Measurements from ENCODE around the gene RANBP17. TPM values are rescaled to one million over a fixed set of nuclear protein-coding genes. Genes with fewer than 3 reads are reported as not detected.
"Not testable (repeated sequence)": the region's sequence is repeated elsewhere in the genome, so short reads cannot be mapped to it uniquely, and the experiment has no call there.

Gene RANBP17
- total RNA-seq, 2 donors from 2014 or later = not detected

- DNase-seq = no peak
- H3K9me3 ChIP-seq (ENCODE audit: control insufficient read depth, low read length, poor library complexity, severe bottlenecking) = no peaks in the 10 kb centered on the region
- peaks cover 4% of the 10 kb centered on the region for H3K4me1 Mint-ChIP-seq
- ATAC-seq = no peak
- H3K27ac Mint-ChIP-seq = no peak overlapping the region
- H3K4me3 Mint-ChIP-seq = no peak overlapping the region
- peaks cover 10% of the 10 kb centered on the region for H3K27me3 Mint-ChIP-seq
- H3K36me3 Mint-ChIP-seq (ENCODE audit: low read depth) = no peaks in the 10 kb centered on the region
Observed at GRCh38 chr5:171162596-171162995, 300.8 kb downstream of the RANBP17 start.

- Mint-ChIP-seq H3K4me1 (no peaks in the 10 kb centered on the region), H3K36me3 (ENCODE audit: low read depth) (no peaks in the 10 kb centered on the region), H3K27ac (no peak overlapping the region), H3K27me3 (peaks cover 27% of the 10 kb centered on the region), H3K4me3 (no peak overlapping the region)
- DNase-seq = no peak
- no peaks in the 10 kb centered on the region for H3K9me3 ChIP-seq (ENCODE audit: control insufficient read depth, low read length, poor library complexity, severe bottlenecking)
- ATAC-seq = no peak
Observed at GRCh38 chr5:171166766-171167165, 304.9 kb downstream of the RANBP17 start.

- Mint-ChIP-seq H3K36me3 (ENCODE audit: low read depth) (no peaks in the 10 kb centered on the region), H3K4me1 (no peaks in the 10 kb centered on the region), H3K27ac (no peak overlapping the region), H3K27me3 (peaks cover 27% of the 10 kb centered on the region), H3K4me3 (no peak overlapping the region)
- H3K9me3 ChIP-seq (ENCODE audit: control insufficient read depth, low read length, poor library complexity, severe bottlenecking) = no peaks in the 10 kb centered on the region
- ATAC-seq (no peak), DNase-seq (no peak)
Observed at GRCh38 chr5:171168171-171168570, 306.4 kb downstream of the RANBP17 start.

DNA sequence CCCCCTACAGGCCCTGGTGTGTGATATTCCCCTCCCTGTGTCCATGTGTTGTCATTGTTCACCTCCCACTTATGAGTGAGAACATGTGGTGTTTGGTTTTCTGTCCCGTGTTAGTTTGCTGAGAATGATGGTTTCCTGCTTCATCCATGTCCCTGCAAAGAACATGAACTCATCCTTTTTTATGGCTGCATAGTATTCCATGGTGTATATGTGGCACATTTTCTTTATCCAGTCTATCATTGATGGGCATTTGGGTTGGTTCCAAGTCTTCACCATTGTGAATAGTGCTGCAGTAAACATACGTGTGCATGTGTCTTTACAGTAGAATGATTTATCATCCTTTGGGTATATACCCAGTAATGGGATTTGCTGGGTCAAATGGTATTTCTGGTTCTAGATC lies 313.1 kb downstream of the RANBP17 start:
- not testable (repeated sequence) for H3K4me1 Mint-ChIP-seq; H3K36me3 Mint-ChIP-seq (ENCODE audit: low read depth); DNase-seq; ATAC-seq; H3K4me3 Mint-ChIP-seq; H3K27me3 Mint-ChIP-seq; H3K9me3 ChIP-seq (ENCODE audit: control insufficient read depth, low read length, poor library complexity, severe bottlenecking); H3K27ac Mint-ChIP-seq

GRCh38 chr5:171175746-171176145 lies 313.9 kb downstream of the RANBP17 start:
- H3K4me3 Mint-ChIP-seq = no peak overlapping the region
- H3K27ac Mint-ChIP-seq = no peak overlapping the region
- DNase-seq (no peak), ATAC-seq (no peak)
- H3K4me1 Mint-ChIP-seq = no peaks in the 10 kb centered on the region
- H3K36me3 Mint-ChIP-seq (ENCODE audit: low read depth) = no peaks in the 10 kb centered on the region
- peaks cover 6% of the 10 kb centered on the region for H3K27me3 Mint-ChIP-seq
- no peaks in the 10 kb centered on the region for H3K9me3 ChIP-seq (ENCODE audit: control insufficient read depth, low read length, poor library complexity, severe bottlenecking)

GRCh38 chr5:171178190-171178589 lies 316.4 kb downstream of the RANBP17 start:
- H3K27me3 Mint-ChIP-seq = peaks cover 12% of the 10 kb centered on the region
- not testable (repeated sequence) for H3K4me1 Mint-ChIP-seq; H3K4me3 Mint-ChIP-seq; ATAC-seq; H3K9me3 ChIP-seq (ENCODE audit: control insufficient read depth, low read length, poor library complexity, severe bottlenecking); H3K36me3 Mint-ChIP-seq (ENCODE audit: low read depth); H3K27ac Mint-ChIP-seq; DNase-seq

GRCh38 chr5:171188016-171188415 lies 326.2 kb downstream of the RANBP17 start:
- ATAC-seq (no peak), DNase-seq (no peak)
- Mint-ChIP-seq H3K27ac (no peak overlapping the region), H3K36me3 (ENCODE audit: low read depth) (peaks cover 2% of the 10 kb centered on the region), H3K27me3 (peaks cover 35% of the 10 kb centered on the region), H3K4me3 (no peak overlapping the region), H3K4me1 (peaks cover 2% of the 10 kb centered on the region)
- no peaks in the 10 kb centered on the region for H3K9me3 ChIP-seq (ENCODE audit: control insufficient read depth, low read length, poor library complexity, severe bottlenecking)

DNA sequence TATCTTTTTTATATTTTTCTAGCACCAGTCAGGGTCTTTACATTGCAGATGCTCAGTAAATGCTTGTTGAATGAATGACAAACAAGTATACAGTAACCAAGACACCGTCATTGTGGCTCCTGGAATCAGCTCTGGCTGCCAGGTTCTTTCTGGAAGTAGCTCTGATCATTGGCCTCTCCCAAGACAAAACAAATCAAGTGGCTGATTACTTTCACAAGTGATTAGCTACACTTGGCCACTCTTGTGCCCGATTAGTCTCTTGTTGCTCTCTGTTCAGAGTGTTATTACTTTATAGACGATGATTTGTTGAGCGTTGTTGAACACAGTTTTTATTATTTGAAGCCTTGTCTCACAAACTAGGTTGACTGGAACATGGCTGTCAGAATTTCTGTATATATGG lies 327.6 kb downstream of the RANBP17 start:
- DNase-seq = no peak
- Mint-ChIP-seq H3K4me1 (peaks cover 2% of the 10 kb centered on the region), H3K27me3 (peaks cover 26% of the 10 kb centered on the region), H3K27ac (no peak overlapping the region), H3K36me3 (ENCODE audit: low read depth) (peaks cover 2% of the 10 kb centered on the region), H3K4me3 (no peak overlapping the region)
- no peaks in the 10 kb centered on the region for H3K9me3 ChIP-seq (ENCODE audit: control insufficient read depth, low read length, poor library complexity, severe bottlenecking)
- ATAC-seq = no peak

- no peak for ATAC-seq
Observed at GRCh38 chr5:171192111-171192510, 330.3 kb downstream of the RANBP17 start.

DNA sequence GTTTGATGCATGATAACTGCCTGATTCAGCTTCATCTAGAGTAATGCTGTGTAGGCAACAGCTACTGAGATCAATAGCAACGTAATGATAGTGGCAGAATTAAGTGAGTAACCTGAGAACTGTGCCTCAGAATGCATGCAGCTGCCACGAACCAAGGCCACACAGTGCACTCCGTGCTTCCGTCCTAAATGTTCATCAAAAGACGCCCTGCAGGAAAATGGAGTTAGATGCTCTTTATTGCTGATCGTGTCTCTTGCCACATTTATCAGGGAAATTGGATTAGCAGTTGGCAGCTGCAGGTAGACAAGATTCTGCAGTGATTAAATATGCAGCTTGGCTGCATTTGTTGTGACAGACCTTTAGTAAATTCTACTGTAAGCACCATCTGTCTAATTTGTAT lies 339.5 kb downstream of the RANBP17 start:
- H3K27me3 Mint-ChIP-seq = peaks cover 40% of the 10 kb centered on the region
- DNase-seq (no peak), ATAC-seq (no peak)
- no peaks in the 10 kb centered on the region for H3K36me3 Mint-ChIP-seq (ENCODE audit: low read depth)
- H3K27ac Mint-ChIP-seq = no peak overlapping the region
- no peaks in the 10 kb centered on the region for H3K9me3 ChIP-seq (ENCODE audit: control insufficient read depth, low read length, poor library complexity, severe bottlenecking)
- no peaks in the 10 kb centered on the region for H3K4me1 Mint-ChIP-seq
- H3K4me3 Mint-ChIP-seq = no peak overlapping the region

More at GRCh38 chr5:171192111-171192510, 330.3 kb downstream of the RANBP17 start:
- Mint-ChIP-seq H3K27me3 (peaks cover 39% of the 10 kb centered on the region), H3K4me3 (no peak overlapping the region), H3K27ac (no peak overlapping the region), H3K4me1 (peaks cover 2% of the 10 kb centered on the region), H3K36me3 (ENCODE audit: low read depth) (peaks cover 2% of the 10 kb centered on the region)
- no peak for DNase-seq
- H3K9me3 ChIP-seq (ENCODE audit: control insufficient read depth, low read length, poor library complexity, severe bottlenecking) = no peaks in the 10 kb centered on the region

- H3K9me3 ChIP-seq (ENCODE audit: control insufficient read depth, low read length, poor library complexity, severe bottlenecking) = no peaks in the 10 kb centered on the region
- H3K27me3 Mint-ChIP-seq = peaks cover 31% of the 10 kb centered on the region
- no peaks in the 10 kb centered on the region for H3K36me3 Mint-ChIP-seq (ENCODE audit: low read depth)
- ATAC-seq (no peak), DNase-seq (no peak)
- no peak overlapping the region for H3K4me3 Mint-ChIP-seq
- no peaks in the 10 kb centered on the region for H3K4me1 Mint-ChIP-seq
- no peak overlapping the region for H3K27ac Mint-ChIP-seq
Observed at GRCh38 chr5:171205375-171205774, 343.6 kb downstream of the RANBP17 start.

- Mint-ChIP-seq H3K36me3 (ENCODE audit: low read depth) (no peaks in the 10 kb centered on the region), H3K27ac (no peak overlapping the region), H3K4me3 (no peak overlapping the region), H3K4me1 (no peaks in the 10 kb centered on the region), H3K27me3 (peaks cover 33% of the 10 kb centered on the region)
- no peak for ATAC-seq
- no peaks in the 10 kb centered on the region for H3K9me3 ChIP-seq (ENCODE audit: control insufficient read depth, low read length, poor library complexity, severe bottlenecking)
- no peak for DNase-seq
Observed at GRCh38 chr5:171207256-171207847, 345.5 kb downstream of the RANBP17 start.

DNA sequence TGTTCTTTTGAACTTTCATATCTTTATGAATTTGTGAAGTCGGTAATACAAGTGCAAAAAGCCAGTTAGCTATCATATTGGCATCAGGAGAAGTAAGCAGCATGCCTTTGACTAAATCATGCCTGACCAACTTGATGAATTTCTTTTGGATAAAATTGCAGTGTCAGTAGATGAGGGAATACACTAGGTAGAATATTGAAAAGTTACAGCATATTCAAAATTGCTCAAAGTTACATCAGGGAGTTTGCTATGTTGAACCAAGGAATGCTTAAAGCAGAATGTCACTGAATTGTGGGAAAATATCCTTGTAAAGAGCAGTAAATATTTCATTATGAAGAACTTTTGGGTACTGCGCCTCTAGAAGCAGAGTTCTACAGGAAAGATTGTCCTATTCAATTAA lies 360.1 kb downstream of the RANBP17 start:
- no peaks in the 10 kb centered on the region for H3K9me3 ChIP-seq (ENCODE audit: control insufficient read depth, low read length, poor library complexity, severe bottlenecking)
- no peak overlapping the region for H3K4me3 Mint-ChIP-seq
- no peaks in the 10 kb centered on the region for H3K36me3 Mint-ChIP-seq (ENCODE audit: low read depth)
- H3K27ac Mint-ChIP-seq = no peak overlapping the region
- DNase-seq (no peak), ATAC-seq (no peak)
- H3K4me1 Mint-ChIP-seq = peaks cover 10% of the 10 kb centered on the region
- peaks cover 39% of the 10 kb centered on the region for H3K27me3 Mint-ChIP-seq

- Mint-ChIP-seq H3K27me3 (peaks cover 36% of the 10 kb centered on the region), H3K4me1 (peaks cover 10% of the 10 kb centered on the region), H3K4me3 (no peak overlapping the region), H3K27ac (no peak overlapping the region), H3K36me3 (ENCODE audit: low read depth) (no peaks in the 10 kb centered on the region)
- no peak for ATAC-seq
- DNase-seq = no peak
- H3K9me3 ChIP-seq (ENCODE audit: control insufficient read depth, low read length, poor library complexity, severe bottlenecking) = no peaks in the 10 kb centered on the region
Observed at GRCh38 chr5:171223927-171224326, 362.1 kb downstream of the RANBP17 start.

Measured in T-helper 17 cell (primary cell).